Measurements from ENCODE around the gene EHMT1.

DNA sequence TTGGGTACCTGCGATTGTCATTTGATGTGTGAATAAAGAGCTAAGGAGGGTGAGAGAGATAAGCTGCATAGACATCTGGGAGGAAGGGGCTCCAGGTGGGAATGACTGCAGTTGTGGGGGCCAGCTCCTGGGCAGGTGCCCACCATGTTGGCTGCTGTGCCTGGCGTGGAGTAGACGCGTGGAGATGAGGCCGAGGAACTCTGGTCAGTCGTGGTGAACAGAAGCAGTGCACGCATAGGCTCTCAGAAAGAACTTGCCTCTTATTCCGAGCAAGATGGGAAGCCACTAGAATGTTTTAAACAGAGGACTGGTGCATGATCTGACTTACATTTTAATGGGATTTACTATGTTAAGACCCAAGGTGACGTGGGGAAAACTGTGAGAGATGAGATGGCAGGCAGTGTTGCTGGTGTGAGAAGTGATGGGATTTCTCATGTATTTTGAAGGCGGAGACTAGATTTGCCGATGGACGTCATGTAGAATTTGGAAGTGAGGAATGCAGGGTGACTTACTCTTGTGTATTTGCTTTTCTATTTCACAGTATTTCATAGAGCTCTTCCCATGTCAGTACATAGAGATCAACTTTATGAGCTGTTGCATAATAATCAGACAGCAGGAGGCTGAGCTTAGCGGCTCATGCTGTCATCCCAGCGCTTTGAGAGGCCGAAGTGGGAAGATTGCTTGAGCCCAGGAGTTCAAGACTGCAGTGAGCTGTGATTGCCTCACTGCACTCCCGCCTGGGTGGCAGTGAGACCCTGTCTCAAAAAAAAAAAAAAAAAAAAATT is 71.1 kb downstream of the EHMT1 start:
- TF ChIP-seq ESRRG (CRISPR knock-in tag; IDR thresholded peaks at IDR 0.05) (no peak), ZC3H10 (CRISPR knock-in tag; IDR thresholded peaks at IDR 0.05) (no peak), TCF4 (CRISPR knock-in tag; IDR thresholded peaks at IDR 0.05; ENCODE audit: borderline replicate concordance) (no peak), PPARA (CRISPR knock-in tag; IDR thresholded peaks at IDR 0.05; ENCODE audit: borderline replicate concordance) (no peak), ZNF8 (CRISPR knock-in tag; IDR thresholded peaks at IDR 0.05) (no peak), RARB (CRISPR knock-in tag; IDR thresholded peaks at IDR 0.05) (no peak), BACH2 (CRISPR knock-in tag; IDR thresholded peaks at IDR 0.05; ENCODE audit: borderline replicate concordance) (no peak), ZFP3 (CRISPR knock-in tag; IDR thresholded peaks at IDR 0.05) (no peak), GLIS3 (CRISPR knock-in tag; IDR thresholded peaks at IDR 0.05) (no peak)
- TF ChIP-seq, protein P1, sequence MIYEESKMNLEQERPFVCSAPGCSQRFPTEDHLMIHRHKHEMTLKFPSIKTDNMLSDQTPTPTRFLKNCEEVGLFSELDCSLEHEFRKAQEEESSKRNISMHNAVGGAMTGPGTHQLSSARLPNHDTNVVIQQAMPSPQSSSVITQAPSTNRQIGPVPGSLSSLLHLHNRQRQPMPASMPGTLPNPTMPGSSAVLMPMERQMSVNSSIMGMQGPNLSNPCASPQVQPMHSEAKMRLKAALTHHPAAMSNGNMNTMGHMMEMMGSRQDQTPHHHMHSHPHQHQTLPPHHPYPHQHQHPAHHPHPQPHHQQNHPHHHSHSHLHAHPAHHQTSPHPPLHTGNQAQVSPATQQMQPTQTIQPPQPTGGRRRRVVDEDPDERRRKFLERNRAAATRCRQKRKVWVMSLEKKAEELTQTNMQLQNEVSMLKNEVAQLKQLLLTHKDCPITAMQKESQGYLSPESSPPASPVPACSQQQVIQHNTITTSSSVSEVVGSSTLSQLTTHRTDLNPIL (CRISPR knock-in tag; IDR thresholded peaks at IDR 0.05; ENCODE audit: low read depth) = no peak
- TF ChIP-seq, protein P2, sequence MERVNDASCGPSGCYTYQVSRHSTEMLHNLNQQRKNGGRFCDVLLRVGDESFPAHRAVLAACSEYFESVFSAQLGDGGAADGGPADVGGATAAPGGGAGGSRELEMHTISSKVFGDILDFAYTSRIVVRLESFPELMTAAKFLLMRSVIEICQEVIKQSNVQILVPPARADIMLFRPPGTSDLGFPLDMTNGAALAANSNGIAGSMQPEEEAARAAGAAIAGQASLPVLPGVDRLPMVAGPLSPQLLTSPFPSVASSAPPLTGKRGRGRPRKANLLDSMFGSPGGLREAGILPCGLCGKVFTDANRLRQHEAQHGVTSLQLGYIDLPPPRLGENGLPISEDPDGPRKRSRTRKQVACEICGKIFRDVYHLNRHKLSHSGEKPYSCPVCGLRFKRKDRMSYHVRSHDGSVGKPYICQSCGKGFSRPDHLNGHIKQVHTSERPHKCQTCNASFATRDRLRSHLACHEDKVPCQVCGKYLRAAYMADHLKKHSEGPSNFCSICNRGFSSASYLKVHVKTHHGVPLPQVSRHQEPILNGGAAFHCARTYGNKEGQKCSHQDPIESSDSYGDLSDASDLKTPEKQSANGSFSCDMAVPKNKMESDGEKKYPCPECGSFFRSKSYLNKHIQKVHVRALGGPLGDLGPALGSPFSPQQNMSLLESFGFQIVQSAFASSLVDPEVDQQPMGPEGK (CRISPR knock-in tag; IDR thresholded peaks at IDR 0.05; ENCODE audit: borderline replicate concordance) = no peak
